Measurements from ENCODE around the gene FLOT2. TPM values are rescaled to one million over a fixed set of nuclear protein-coding genes. Genes with fewer than 3 reads are reported as not detected.

Gene FLOT2
- total RNA-seq, 3 donors from 2014 or later (not counting 1 experiment from before 2014, with no cell fraction given) = 132 to 152 (median 152) TPM

DNA sequence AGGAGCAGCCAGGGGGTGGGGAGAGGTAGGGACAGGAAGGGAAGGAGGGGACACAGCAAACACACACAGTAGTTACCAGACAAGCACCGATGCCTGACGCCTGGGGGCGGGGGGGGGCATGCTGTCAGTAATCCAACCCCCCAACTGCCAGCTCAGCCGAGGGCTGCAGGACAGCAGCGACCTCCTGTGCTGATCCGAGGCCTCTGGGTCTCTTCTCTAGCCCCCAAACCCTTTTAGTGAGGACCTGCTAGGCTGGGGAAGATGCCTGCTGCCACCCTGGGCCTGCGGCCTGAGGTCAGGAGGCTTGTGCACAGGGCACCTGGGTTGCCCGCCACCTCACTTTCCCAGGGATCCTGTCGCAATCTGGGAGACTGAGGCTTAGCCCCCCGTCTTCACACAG, 11.6 kb downstream of the FLOT2 start:
- Histone ChIP-seq H3K4me1 (ENCODE audit: control insufficient read depth, insufficient read depth, low read length) (peaks cover 13% of the 10 kb centered on the region), H3K9me3 (ENCODE audit: control insufficient read depth, insufficient read depth, low read length) (no peaks in the 10 kb centered on the region), H3K27ac (ENCODE audit: low read length) (no peak overlapping the region), H3K4me3 (ENCODE audit: low read length) (no peak overlapping the region), H3K27me3 (ENCODE audit: control insufficient read depth, insufficient read depth, low read length) (no peaks in the 10 kb centered on the region), H3K36me3 (ENCODE audit: control insufficient read depth, insufficient read depth, low read length) (peaks cover 60% of the 10 kb centered on the region)
- TF ChIP-seq, protein P1, sequence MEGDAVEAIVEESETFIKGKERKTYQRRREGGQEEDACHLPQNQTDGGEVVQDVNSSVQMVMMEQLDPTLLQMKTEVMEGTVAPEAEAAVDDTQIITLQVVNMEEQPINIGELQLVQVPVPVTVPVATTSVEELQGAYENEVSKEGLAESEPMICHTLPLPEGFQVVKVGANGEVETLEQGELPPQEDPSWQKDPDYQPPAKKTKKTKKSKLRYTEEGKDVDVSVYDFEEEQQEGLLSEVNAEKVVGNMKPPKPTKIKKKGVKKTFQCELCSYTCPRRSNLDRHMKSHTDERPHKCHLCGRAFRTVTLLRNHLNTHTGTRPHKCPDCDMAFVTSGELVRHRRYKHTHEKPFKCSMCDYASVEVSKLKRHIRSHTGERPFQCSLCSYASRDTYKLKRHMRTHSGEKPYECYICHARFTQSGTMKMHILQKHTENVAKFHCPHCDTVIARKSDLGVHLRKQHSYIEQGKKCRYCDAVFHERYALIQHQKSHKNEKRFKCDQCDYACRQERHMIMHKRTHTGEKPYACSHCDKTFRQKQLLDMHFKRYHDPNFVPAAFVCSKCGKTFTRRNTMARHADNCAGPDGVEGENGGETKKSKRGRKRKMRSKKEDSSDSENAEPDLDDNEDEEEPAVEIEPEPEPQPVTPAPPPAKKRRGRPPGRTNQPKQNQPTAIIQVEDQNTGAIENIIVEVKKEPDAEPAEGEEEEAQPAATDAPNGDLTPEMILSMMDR (IDR thresholded peaks at IDR 0.05) = no peak
- no peaks in the 10 kb centered on the region for H3K27me3 Mint-ChIP-seq (ENCODE audit: low read depth in 2 of 2)
- no peak for DNase-seq
- intact Hi-C loops (cut with micrococcal nuclease) = no loop called here
- H3K4me3 Mint-ChIP-seq = no peak overlapping the region
- WGBS (ENCODE audit: insufficient coverage) = 96% methylated on average over 10 of the region's 10 CpGs
- no peaks in the 10 kb centered on the region for H3K9me3 Mint-ChIP-seq
- H3K4me1 Mint-ChIP-seq = peaks cover 16 to 23% of the 10 kb centered on the region in 2 donors
- H3K27ac Mint-ChIP-seq = no peak overlapping the region
- H3K36me3 Mint-ChIP-seq = no peaks in the 10 kb centered on the region
- no peak for ATAC-seq

DNA sequence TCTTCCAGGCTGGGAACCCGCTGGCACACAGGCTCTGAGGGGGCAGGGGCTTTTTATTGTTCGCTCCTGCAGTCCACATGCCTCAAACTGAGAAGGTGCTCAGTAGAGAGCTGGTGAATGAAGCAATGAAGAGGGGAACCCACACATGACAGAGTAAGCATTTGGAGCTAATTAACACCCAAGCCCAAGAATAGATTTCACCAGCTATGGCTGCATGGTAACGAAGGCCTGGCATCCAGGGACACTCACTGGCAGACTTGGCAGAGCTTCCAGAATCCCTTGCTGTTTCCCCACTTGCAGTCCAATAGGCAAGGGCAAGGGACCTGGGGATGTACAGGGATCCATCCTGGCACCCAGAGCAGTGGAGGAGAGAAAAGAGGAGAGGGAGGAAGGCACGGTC, 12.2 kb downstream of the FLOT2 start:
- H3K4me1 ChIP-seq (ENCODE audit: control insufficient read depth, insufficient read depth, low read length) = peaks cover 13% of the 10 kb centered on the region
- H3K27me3 ChIP-seq (ENCODE audit: control insufficient read depth, insufficient read depth, low read length) = no peaks in the 10 kb centered on the region
- DNase-seq (no peak), ATAC-seq (no peak)
- Mint-ChIP-seq H3K36me3 (peaks cover 1% of the 10 kb centered on the region), H3K9me3 (no peaks in the 10 kb centered on the region), H3K4me3 (no peak overlapping the region), H3K27me3 (ENCODE audit: low read depth in 2 of 2) (no peaks in the 10 kb centered on the region), H3K27ac (peak overlapping the region in 1 of 2 donors; percentile 27), H3K4me1 (peaks cover 10 to 21% of the 10 kb centered on the region in 2 donors)
- TF ChIP-seq, protein P1 (IDR thresholded peaks at IDR 0.05) = no peak
- H3K4me3 ChIP-seq (ENCODE audit: low read length) = no peak overlapping the region
- no peak overlapping the region for H3K27ac ChIP-seq (ENCODE audit: low read length)
- intact Hi-C loops (cut with micrococcal nuclease) = no loop called here
- peaks cover 66% of the 10 kb centered on the region for H3K36me3 ChIP-seq (ENCODE audit: control insufficient read depth, insufficient read depth, low read length)
- no peaks in the 10 kb centered on the region for H3K9me3 ChIP-seq (ENCODE audit: control insufficient read depth, insufficient read depth, low read length)
- 89% methylated on average over 4 of the region's 4 CpGs for WGBS (ENCODE audit: insufficient coverage)

DNA sequence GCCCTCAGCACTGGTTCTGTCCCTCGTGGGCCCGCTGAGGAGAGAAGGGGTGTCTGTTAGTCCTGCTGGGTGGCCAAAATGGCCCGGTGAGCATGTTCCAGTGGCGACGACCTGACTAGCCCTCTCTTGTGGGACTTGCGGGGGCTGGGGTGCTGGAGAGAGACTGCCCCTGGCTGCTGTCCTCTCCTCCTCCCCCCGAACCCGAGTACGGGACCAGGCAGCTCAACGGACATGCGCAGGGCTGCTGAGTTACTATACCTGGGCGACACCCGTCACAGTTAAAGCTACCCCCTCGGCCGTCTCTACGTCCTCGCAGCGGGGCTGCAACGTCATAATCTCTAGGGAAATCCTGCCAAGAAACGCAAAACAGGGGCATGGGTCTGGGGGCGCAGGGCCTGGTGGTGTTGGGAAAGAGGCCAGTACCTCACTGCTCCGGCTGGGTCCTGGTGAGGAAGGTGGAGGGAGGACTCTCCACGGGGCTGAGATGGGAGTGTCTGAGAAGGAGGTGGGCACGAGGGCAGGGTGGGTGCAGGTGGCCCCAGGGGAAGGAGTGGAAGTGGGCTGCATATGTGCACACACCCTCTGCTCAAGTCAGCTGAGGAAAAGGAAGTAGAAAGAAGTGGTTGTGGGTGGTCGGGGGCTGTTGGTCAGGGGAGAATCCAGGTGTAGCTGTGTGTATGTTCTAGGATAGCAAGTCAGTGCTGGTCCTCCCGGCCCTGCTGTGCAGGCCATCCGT, 13.4 kb downstream of the FLOT2 start:
- no peaks in the 10 kb centered on the region for H3K9me3 ChIP-seq (ENCODE audit: control insufficient read depth, insufficient read depth, low read length)
- DNase-seq (no peak), ATAC-seq (no peak)
- H3K27me3 Mint-ChIP-seq (ENCODE audit: low read depth in 2 of 2) = no peaks in the 10 kb centered on the region
- no peaks in the 10 kb centered on the region for H3K27me3 ChIP-seq (ENCODE audit: control insufficient read depth, insufficient read depth, low read length)
- H3K36me3 ChIP-seq (ENCODE audit: control insufficient read depth, insufficient read depth, low read length) = peaks cover 78% of the 10 kb centered on the region
- peaks cover 5 to 22% of the 10 kb centered on the region in 2 donors for H3K4me1 Mint-ChIP-seq
- no peaks in the 10 kb centered on the region for H3K9me3 Mint-ChIP-seq
- no peak overlapping the region for H3K4me3 Mint-ChIP-seq
- no peak overlapping the region for H3K27ac ChIP-seq (ENCODE audit: low read length)
- TF ChIP-seq, protein P1 (IDR thresholded peaks at IDR 0.05) = no peak
- peaks cover 10% of the 10 kb centered on the region for H3K4me1 ChIP-seq (ENCODE audit: control insufficient read depth, insufficient read depth, low read length)
- intact Hi-C loops (cut with micrococcal nuclease) = no loop called here
- WGBS (ENCODE audit: insufficient coverage) = 89% methylated on average over 27 of the region's 27 CpGs
- H3K36me3 Mint-ChIP-seq = peaks cover 8% of the 10 kb centered on the region
- H3K4me3 ChIP-seq (ENCODE audit: low read length) = no peak overlapping the region
- H3K27ac Mint-ChIP-seq = peak overlapping the region in 1 of 2 donors; percentile 36
